NCI-H2171 treated with DMSO at 0.1 percent for 48 hours (cell line): ENCODE measurements around the gene RAB28.
"Not testable (repeated sequence)": the region's sequence is repeated elsewhere in the genome, so short reads cannot be mapped to it uniquely, and the experiment has no call there.

Source experiments
- DNase-seq: peaks from one replicate; lab custom pipeline; 2025; lab: John Stamatoyannopoulos, UW

Gene RAB28

GRCh38 chr4:13449590-13449989 is 34.5 kb downstream of the RAB28 start:
- no peak for DNase-seq

- no peak for DNase-seq
Observed at GRCh38 chr4:13445841-13446790, 38.0 kb downstream of the RAB28 start.

- DNase-seq = no peak
Observed at GRCh38 chr4:13441506-13441905, 42.6 kb downstream of the RAB28 start.

- DNase-seq = no peak
Observed at GRCh38 chr4:13436962-13437361, 47.2 kb downstream of the RAB28 start.

DNA sequence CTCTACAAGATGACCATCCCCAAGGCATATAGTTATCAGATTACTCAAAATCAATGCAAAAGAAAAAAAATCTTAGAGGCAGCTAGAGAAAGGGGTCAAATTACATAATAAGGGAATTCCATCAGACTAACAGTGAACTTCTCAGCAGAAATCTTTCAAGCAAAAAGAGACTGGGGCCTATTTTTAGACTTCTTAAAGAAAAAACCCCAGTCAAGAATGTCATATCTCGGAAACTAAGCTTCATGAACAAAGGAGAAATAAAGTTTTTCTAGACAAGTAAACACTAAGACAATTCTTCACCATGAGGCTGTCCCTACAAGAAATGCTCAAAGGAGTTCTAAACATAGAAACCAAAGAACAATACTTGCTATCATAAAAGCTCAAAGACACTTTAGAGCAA is 51.7 kb downstream of the RAB28 start:
- DNase-seq = no peak

DNA sequence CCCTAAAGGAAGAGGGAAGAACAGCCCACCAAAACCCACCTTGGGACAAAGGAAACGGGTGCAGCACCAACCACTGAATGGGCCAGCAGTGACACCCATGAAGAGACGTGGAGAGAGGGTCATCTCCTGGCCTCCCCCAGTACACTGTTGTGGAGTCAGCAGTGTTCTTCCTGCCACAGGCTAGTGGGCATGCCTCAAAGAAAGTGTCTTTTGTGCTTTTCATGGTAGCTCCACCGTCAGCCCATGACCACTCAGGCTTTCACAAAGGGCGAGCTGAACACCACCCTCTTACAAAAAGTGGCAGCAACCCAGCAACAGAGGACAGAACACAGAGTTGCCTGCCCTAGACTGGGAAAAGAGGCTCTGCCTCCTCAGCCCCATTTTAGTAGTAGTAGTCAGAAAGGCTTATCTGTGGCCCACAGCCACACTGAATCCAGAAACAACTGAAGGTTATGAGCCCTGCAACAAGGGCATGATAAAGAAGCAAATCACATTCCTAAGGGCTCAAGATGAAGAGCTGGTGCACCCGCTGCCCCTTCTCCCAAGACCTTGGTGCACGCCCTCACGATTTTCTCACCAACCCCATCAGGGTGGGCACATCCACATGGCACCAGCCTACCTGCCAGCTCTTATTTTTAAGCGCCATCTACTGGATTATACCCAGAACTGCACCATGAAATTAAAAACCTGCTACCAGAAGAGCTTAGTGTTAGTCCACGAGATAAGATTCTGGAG is 53.1 kb downstream of the RAB28 start:
- no peak for DNase-seq

DNA sequence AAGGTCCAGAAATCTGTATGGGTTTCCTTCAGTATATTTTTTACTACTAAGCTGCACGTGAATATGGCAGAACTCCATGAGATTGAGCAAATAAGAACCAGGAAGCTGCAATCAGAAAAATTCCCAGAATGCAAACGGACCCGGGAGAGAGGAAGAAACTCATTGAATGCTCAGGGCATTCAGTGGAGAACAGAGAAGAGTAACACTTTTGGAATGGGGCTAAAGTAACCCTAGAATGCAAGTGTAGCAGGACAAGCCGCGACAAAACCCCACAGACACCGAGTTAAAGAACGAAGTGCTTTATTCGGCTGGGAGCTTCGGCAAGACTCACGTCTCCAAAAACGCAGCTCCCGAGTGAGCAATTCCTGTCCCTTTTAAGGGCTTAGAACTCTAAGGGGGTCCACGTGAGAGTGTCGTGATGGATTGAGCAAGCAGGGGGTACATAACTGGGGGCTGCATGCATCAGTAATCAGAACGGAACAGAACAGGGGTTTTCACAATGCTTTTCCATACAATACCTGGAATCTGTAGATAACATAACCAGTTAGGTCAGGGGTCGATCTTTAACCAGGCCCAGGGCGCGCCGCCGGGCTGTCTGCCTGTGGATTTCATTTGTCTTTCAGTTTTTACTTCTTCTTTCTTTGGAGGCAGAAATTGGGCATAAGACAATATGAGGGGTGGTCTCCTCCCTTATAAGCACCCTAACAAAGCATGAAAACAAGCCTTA is 56.4 kb downstream of the RAB28 start:
- DNase-seq = no peak

DNA sequence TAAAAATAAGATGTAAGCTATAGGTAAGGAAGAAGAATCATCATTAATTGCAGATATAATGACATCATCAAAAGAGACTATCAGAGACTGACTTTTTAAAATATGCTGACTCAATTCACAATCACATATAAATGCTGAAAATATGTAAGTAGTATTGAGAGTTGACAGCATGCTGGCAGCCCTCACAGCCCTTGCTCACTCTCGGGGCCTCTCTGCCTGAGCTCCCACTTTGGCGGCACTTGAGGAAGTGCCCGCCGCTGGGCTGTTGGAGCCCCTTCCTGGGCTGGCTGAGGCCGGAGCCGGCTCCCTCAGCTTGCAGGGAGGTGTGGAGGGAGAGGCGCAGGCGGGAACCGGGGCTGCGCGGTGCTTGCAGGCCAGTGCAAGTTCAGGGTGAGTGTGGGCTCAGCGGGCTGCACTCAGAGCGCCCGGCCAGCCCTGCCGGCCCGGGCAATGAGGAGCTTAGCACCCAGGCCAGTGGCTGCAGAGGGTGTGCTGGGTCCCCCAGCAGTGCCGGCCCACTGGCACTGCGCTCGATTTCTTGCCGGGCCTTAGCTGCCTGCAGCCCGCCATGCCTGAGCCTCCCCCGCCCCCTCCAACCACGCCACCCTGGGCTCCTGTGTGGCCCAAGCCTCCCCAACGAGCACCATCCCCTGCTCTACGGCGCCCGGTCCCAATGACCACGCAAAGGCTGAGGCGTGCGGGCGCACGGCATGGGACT is 68.9 kb downstream of the RAB28 start:
- DNase-seq = no peak

DNA sequence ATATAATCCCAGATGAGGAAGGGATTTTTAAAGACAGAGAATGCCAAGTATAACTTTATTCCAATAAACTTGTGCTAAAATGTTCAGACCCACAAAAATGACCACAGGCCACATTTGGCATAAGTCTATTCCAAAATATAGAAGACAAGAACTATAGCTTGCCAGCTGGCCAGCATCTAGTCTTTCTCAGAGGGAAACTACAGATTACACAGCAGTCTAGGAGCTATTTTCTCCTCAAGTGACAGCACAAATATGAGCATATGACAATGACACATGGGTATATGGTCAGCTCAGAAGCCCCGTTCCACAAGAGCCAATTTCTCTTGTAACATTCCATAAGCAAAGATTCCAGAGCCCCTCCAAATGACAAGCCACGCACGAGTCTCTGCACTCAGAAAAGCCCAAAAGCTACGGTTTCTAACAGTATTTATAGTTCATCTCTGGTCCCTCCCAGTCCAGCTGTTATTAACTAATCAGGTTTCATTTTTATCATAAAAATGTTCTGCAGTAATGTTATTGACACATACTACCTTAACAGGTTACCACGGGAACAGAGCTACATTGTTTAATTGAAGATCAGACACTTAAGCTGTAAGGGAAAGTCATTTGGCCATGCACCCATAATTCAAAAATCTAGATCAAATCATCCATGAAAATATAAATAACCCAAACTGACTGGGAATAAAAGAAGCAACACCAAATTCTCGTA is 70.3 kb downstream of the RAB28 start:
- DNase-seq = no peak

DNA sequence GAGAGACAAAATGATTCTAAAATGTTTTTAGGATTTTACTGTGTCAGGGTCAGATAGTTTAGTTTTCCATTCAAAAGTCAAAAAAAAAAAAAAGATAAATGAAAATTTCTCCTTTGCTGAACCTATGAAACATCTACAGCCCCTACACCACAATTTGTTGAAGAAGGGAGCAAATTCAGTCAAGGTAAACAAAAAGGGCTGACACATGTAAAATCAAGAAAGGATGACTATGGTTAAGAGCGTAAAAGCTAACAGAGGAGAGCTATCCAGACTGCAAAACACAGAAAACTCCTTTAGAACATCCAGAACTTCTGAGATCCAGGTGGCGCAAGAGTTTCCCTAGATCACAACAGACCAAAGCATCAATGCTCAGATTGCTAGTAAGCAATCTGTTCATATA is 72.2 kb downstream of the RAB28 start:
- DNase-seq = no peak

GRCh38 chr4:13409324-13409723 is 74.8 kb downstream of the RAB28 start:
- DNase-seq = no peak

DNA sequence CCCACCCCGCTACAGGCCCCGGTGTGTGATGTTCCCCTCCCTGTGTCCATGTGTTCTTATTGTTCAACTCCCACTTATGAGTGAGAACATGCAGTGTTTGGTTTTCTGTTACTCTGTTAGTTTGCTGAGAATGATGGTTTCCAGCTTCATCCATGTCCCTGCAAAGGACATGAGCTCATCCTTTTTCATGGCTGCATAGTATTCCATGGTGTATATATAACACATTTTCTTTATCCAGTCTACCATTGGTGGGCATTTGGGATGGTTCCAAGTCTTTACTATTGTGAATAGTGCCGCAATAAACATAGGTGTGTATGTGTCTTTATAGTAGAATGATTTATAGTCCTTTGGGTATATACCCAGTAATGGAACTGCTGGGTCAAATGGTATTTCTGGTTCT is 78.0 kb downstream of the RAB28 start:
- DNase-seq = not testable (repeated sequence)

DNA sequence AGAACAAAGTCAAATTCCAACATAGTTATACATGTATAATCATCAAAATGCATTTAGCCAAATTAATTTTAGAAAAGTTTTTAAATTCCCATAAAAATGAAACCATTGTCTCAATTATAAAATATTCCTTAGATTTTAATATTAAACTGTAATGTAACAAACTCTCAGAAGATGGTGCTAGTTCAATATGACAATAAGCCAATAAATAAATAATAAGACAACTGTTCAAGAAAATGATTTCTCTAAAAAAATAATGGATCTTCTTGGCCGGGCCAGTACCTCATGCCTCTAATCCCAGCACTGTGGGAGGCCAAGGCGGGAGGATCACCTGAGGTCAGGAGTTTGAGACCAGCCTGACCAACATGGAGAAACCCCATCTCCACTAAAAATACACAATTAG is 80.3 kb downstream of the RAB28 start:
- no peak for DNase-seq

- no peak for DNase-seq
Observed at GRCh38 chr4:13403326-13403725, 80.8 kb downstream of the RAB28 start.

DNA sequence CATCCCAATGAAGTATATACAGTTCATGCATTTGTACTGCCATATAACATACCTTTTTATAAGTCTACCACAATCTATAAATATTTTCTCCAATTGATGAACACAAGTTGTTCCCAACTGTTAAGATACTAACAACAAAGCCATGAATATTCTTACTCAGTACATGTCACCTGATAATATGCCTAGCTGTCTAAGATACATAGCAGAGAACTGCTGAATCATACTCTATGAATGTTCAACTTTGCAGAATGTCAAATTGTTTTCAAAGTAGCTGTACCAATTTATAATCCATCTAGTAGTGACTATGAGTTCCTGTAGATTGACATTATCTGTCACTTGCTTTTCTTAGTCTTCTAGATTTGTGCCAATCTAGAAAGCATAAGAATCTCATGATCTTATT is 84.9 kb downstream of the RAB28 start:
- no peak for DNase-seq

- no peak for DNase-seq
Observed at GRCh38 chr4:13396161-13396560, 88.0 kb downstream of the RAB28 start.

- not testable (repeated sequence) for DNase-seq
Observed at GRCh38 chr4:13389901-13390300, 94.2 kb downstream of the RAB28 start.

- no peak for DNase-seq
Observed at GRCh38 chr4:13386405-13387107, 97.6 kb downstream of the RAB28 start.

DNA sequence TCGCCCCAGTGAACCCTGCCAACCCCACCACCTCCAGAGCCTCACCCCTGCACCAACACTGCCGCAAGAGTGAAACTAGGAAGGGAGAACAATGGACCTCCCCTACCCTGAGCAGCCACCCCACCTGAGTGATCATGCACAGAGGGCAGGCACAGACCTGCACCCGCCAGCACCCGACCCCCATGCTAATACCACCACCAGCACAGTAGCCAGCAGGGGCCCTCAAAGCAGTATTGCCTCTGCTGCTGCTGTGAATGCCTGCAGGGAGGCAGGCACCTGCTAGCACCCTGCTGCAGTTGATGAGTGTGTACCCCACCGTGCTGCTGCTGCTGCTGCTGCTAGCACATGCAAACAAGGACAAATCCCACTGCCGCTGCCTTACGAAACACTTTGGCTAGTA is 100.1 kb downstream of the RAB28 start:
- DNase-seq = no peak

DNA sequence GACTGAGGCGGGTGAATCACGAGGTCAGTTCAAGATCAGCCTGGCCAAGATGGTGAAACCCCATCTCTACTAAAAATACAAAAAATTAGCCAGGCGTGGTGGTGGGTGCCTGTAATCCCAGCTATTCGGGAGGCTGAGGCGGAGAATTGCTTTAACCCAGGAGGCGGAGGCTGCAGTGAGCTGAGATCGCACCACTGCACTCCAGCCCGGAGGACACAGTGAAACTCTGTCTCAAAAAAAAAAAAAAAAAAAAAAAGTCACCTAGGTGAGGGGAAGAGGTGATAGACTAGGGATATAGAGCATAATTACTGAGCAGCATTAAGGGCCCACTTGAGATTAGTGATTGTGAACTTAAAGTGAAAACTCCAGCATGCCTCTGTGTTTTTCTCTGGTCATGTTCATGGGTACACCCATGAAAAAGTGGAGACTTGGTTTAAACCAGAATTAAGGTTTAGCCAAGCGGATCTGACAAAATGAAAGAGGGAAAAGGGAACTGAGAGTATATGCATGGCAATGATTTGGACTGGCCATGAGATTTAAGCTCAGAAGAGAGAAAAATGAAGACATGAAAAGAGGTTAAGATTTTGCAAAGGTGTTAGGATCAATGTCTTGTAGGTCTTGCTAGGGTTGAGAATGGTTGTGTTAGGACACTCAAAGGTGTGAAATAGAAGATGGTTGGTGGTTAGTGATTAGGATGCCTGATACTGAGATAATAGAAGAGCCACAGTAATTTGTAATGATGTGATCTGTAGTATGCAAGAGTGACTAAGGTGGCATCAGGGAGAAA is 105.0 kb downstream of the RAB28 start:
- no peak for DNase-seq
